ENCODE measurements around the gene STXBP2. TPM values are rescaled to one million over a fixed set of nuclear protein-coding genes. Genes with fewer than 3 reads are reported as not detected.

Gene STXBP2
- total RNA-seq, 4 donors from 2014 or later: 4.4 to 16.9 (median 14.1) TPM

GRCh38 chr19:7633698-7634097 is 3.2 kb upstream of the STXBP2 start, which contains the start of gene PCP2:
Gene PCP2 (minus strand): TSS chr19:7633719. CDS start chr19:7633457, 262 bp downstream.
- H3K4me1 ChIP-seq: peaks cover 0 to 33% (median 17%) of the 10 kb centered on the region in 3 donors
- peaks cover 38% of the 10 kb centered on the region for H3K27me3 ChIP-seq
- no peaks in the 10 kb centered on the region for H3K9me3 ChIP-seq
- 29 to 60% methylated on average over 1 of the region's 2 CpGs for WGBS, 2 donors (ENCODE audit: low coverage in 1 of 2)
- peaks cover 0 to 13% of the 10 kb centered on the region in 2 donors for H3K36me3 ChIP-seq
- H3K4me3 ChIP-seq: no peak within 1 kb of the TSS
- no peak within 1 kb of the TSS for H3K27ac ChIP-seq
- TF ChIP-seq EP300 (IDR thresholded peaks at IDR 0.05) (no peak), POLR2AphosphoS5 (IDR thresholded peaks at IDR 0.05) (no peak), POLR2A (IDR thresholded peaks at IDR 0.05) (no peak), CTCF (IDR thresholded peaks at IDR 0.05) (no peak)
- no peak for ATAC-seq

- WGBS, 2 donors (ENCODE audit: low coverage in 1 of 2): 23 to 47% methylated on average over 5 of the region's 6 CpGs
- no peak for TF ChIP-seq POLR2AphosphoS5 (IDR thresholded peaks at IDR 0.05)
- no peak for TF ChIP-seq CTCF (IDR thresholded peaks at IDR 0.05)
- TF ChIP-seq POLR2A (IDR thresholded peaks at IDR 0.05): no peak
- TF ChIP-seq EP300 (IDR thresholded peaks at IDR 0.05): no peak
- Histone ChIP-seq H3K27me3 (peaks cover 56% of the 10 kb centered on the region), H3K36me3 (peaks cover 0 to 13% of the 10 kb centered on the region in 2 donors), H3K4me3 (no peak overlapping the region), H3K9me3 (no peaks in the 10 kb centered on the region), H3K4me1 (peaks cover 0 to 22% (median 9%) of the 10 kb centered on the region in 3 donors), H3K27ac (no peak overlapping the region)
- no peak for ATAC-seq
Observed at GRCh38 chr19:7635670-7636069, 1.2 kb upstream of the STXBP2 start.

GRCh38 chr19:7636317-7636690 is 606 bp upstream of the STXBP2 start:
- WGBS, 2 donors (ENCODE audit: low coverage in 1 of 2): 61 to 70% methylated on average over 2 to 5 of the region's 16 CpGs
- ATAC-seq: no peak
- Histone ChIP-seq H3K27ac (peak overlapping the region in 1 of 4 donors; percentile 65), H3K27me3 (peaks cover 62% of the 10 kb centered on the region), H3K4me1 (peaks cover 0 to 16% (median 3%) of the 10 kb centered on the region in 3 donors), H3K36me3 (peaks cover 0 to 13% of the 10 kb centered on the region in 2 donors), H3K4me3 (peak overlapping the region in 1 of 2 donors; percentile 47), H3K9me3 (no peaks in the 10 kb centered on the region)
- TF ChIP-seq POLR2A (IDR thresholded peaks at IDR 0.05) (no peak), POLR2AphosphoS5 (IDR thresholded peaks at IDR 0.05) (no peak), CTCF (IDR thresholded peaks at IDR 0.05) (no peak), EP300 (IDR thresholded peaks at IDR 0.05) (no peak)

- WGBS, 2 donors (ENCODE audit: low coverage in 1 of 2): 46 to 89% methylated on average over 4 of the region's 30 CpGs
- no peaks in the 10 kb centered on the region for H3K9me3 ChIP-seq
- H3K27me3 ChIP-seq: peaks cover 75% of the 10 kb centered on the region
- H3K4me1 ChIP-seq: peaks cover 0 to 10% (median 3%) of the 10 kb centered on the region in 3 donors
- H3K36me3 ChIP-seq: peaks cover 0 to 4% of the 10 kb centered on the region in 2 donors
- no peak for ATAC-seq
- H3K4me3 ChIP-seq: peak overlapping the region in 1 of 2 donors; percentile 47
- H3K27ac ChIP-seq: peak overlapping the region in 3 of 4 donors; percentile 35 to 65 (median 53)
- TF ChIP-seq POLR2AphosphoS5 (IDR thresholded peaks at IDR 0.05) (no peak), EP300 (IDR thresholded peaks at IDR 0.05) (no peak), POLR2A (IDR thresholded peaks at IDR 0.05) (no peak), CTCF (IDR thresholded peaks at IDR 0.05) (no peak)
Observed at GRCh38 chr19:7637374-7638256, 705 bp downstream of the STXBP2 start.
